ENCODE results near the gene PLAU. TPM values are rescaled to one million over a fixed set of nuclear protein-coding genes. Genes with fewer than 3 reads are reported as not detected.

Gene PLAU
- total RNA-seq, 2 experiments from 2014 or later: 0.74 to 2.0 TPM

GRCh38 chr10:73908853-73909539 lies 1.9 kb upstream of the PLAU start:
- CTCF ChIA-PET (ENCODE audit: unreplicated experiment): interaction anchor here (0.5 kb wide), 1 partner anchor 90 kb away, joined by 5 read pairs; no protein-coding TSS in a partner anchor
- H2AFZ ChIP-seq (ENCODE audit: low read length): peak overlapping the region; percentile 78; the same call in 1 of the 2 replicates
- no TSS peak for BruUV-seq (replicated peaks)
- TF ChIP-seq CTCF (conservative IDR thresholded peaks at IDR 0.05; ENCODE audit: low read length) (no peak), EZH2phosphoT487 (IDR thresholded peaks at IDR 0.05; ENCODE audit: borderline replicate concordance, low read depth, low read length) (no peak)
- H3K4me2 ChIP-seq (ENCODE audit: low read length): peak overlapping the region; percentile 63
- peak overlapping the region; percentile 61 for H3K27ac ChIP-seq (ENCODE audit: low read depth, low read length, poor library complexity, severe bottlenecking)
- no peaks in the 10 kb centered on the region for H3K9me2 ChIP-seq (ENCODE audit: insufficient read depth, low read length)
- intact Hi-C loops (cut with micrococcal nuclease; ENCODE audit: unreplicated experiment): no loop called here
- no peaks in the 10 kb centered on the region for H3K36me3 ChIP-seq (ENCODE audit: insufficient read depth, low read length)
- H3K4me3 ChIP-seq (ENCODE audit: low read depth, low read length, poor library complexity, severe bottlenecking): peak overlapping the region; percentile 68
- DNase-seq (ENCODE audit: low spot score): peak; percentile 70
- no peaks in the 10 kb centered on the region for H4K20me1 ChIP-seq (ENCODE audit: insufficient read depth, low read length)
- H3K79me2 ChIP-seq (ENCODE audit: insufficient read depth, low read depth, low read length): no peaks in the 10 kb centered on the region
- POLR2A ChIA-PET: interaction anchor here (0.6 to 1.1 kb wide), 3 partner anchors 32 to 321 kb away, joined by 3 to 4 read pairs (median 4); no protein-coding TSS in a partner anchor
- H3K4me1 ChIP-seq (ENCODE audit: insufficient read depth, low read length, poor library complexity, severe bottlenecking): peaks cover 39% of the 10 kb centered on the region
- no peaks in the 10 kb centered on the region for H3K9me3 ChIP-seq (ENCODE audit: low read length)

- Histone ChIP-seq H3K4me1 (ENCODE audit: insufficient read depth, low read length, poor library complexity, severe bottlenecking) (peaks cover 39% of the 10 kb centered on the region), H3K9me2 (ENCODE audit: insufficient read depth, low read length) (no peaks in the 10 kb centered on the region), H3K4me2 (ENCODE audit: low read length) (peak overlapping the region; percentile 63), H4K20me1 (ENCODE audit: insufficient read depth, low read length) (no peaks in the 10 kb centered on the region), H3K27ac (ENCODE audit: low read depth, low read length, poor library complexity, severe bottlenecking) (peak overlapping the region; percentile 61), H3K4me3 (ENCODE audit: low read depth, low read length, poor library complexity, severe bottlenecking) (peak overlapping the region; percentile 68), H3K9me3 (ENCODE audit: low read length) (no peaks in the 10 kb centered on the region), H3K79me2 (ENCODE audit: insufficient read depth, low read depth, low read length) (no peaks in the 10 kb centered on the region), H2AFZ (ENCODE audit: low read length) (peak overlapping the region; percentile 78; the same call in 1 of the 2 replicates), H3K36me3 (ENCODE audit: insufficient read depth, low read length) (no peaks in the 10 kb centered on the region)
- POLR2A ChIA-PET: no interaction called here
- TF ChIP-seq CTCF (conservative IDR thresholded peaks at IDR 0.05; ENCODE audit: low read length): no peak
- TF ChIP-seq EZH2phosphoT487 (IDR thresholded peaks at IDR 0.05; ENCODE audit: borderline replicate concordance, low read depth, low read length): no peak
- CTCF ChIA-PET (ENCODE audit: unreplicated experiment): interaction anchor here (0.5 kb wide), 1 partner anchor 89 kb away, joined by 5 read pairs; no protein-coding TSS in a partner anchor
- no peak for DNase-seq (ENCODE audit: low spot score)
- no TSS peak for BruUV-seq (replicated peaks)
- intact Hi-C loops (cut with micrococcal nuclease; ENCODE audit: unreplicated experiment): no loop called here
Measured at GRCh38 chr10:73909540-73910115, 1.3 kb upstream of the PLAU start.

- no peaks in the 10 kb centered on the region for H4K20me1 ChIP-seq (ENCODE audit: insufficient read depth, low read length)
- H2AFZ ChIP-seq (ENCODE audit: low read length): peak overlapping the region; percentile 58; the same call in 1 of the 2 replicates
- H3K9me3 ChIP-seq (ENCODE audit: low read length): no peaks in the 10 kb centered on the region
- DNase-seq (ENCODE audit: low spot score): peak; percentile 67
- H3K4me1 ChIP-seq (ENCODE audit: insufficient read depth, low read length, poor library complexity, severe bottlenecking): peaks cover 39% of the 10 kb centered on the region
- intact Hi-C loops (cut with micrococcal nuclease; ENCODE audit: unreplicated experiment): no loop called here
- peak overlapping the region; percentile 68 for H3K4me3 ChIP-seq (ENCODE audit: low read depth, low read length, poor library complexity, severe bottlenecking)
- ChIA-PET CTCF (ENCODE audit: unreplicated experiment) (no interaction called here), POLR2A (no interaction called here)
- TF ChIP-seq EZH2phosphoT487 (IDR thresholded peaks at IDR 0.05; ENCODE audit: borderline replicate concordance, low read depth, low read length): no peak
- peak; percentile 57 for TF ChIP-seq CTCF (conservative IDR thresholded peaks at IDR 0.05; ENCODE audit: low read length)
- H3K79me2 ChIP-seq (ENCODE audit: insufficient read depth, low read depth, low read length): no peaks in the 10 kb centered on the region
- BruUV-seq (replicated peaks): no TSS peak
- no peaks in the 10 kb centered on the region for H3K36me3 ChIP-seq (ENCODE audit: insufficient read depth, low read length)
- no peaks in the 10 kb centered on the region for H3K9me2 ChIP-seq (ENCODE audit: insufficient read depth, low read length)
- H3K4me2 ChIP-seq (ENCODE audit: low read length): peak overlapping the region; percentile 63
- peak overlapping the region; percentile 61 for H3K27ac ChIP-seq (ENCODE audit: low read depth, low read length, poor library complexity, severe bottlenecking)
Measured at GRCh38 chr10:73910401-73910763, 550 bp upstream of the PLAU start.

Measured in OCI-LY7 (cell line).